Neutrophil (primary cell): Measurements from ENCODE around the gene NET1.

Experiments used
- H3K27ac ChIP-seq: fragments of 200-600 bp; sonication (generic); 2 replicates; pipeline ENCODE4 v1.5.1; 2016; ENCODE audit warnings: mild to moderate bottlenecking, moderate library complexity
- H3K27me3 ChIP-seq: fragments of 200-600 bp; sonication (generic); 2 replicates; pipeline ENCODE4 v1.6.0; 2016; ENCODE audit warnings: mild to moderate bottlenecking
- H3K36me3 ChIP-seq: fragments of 200-600 bp; sonication (generic); 2 replicates; pipeline ENCODE4 v1.5.1; 2017
- H3K4me1 ChIP-seq, 2 experiments: fragments of 200-600 bp in 1 of 2; sonication (generic) in 1 of 2; 1 replicate in 1 of 2; 2 replicates in 1 of 2; pipeline versions ENCODE4 v1.5.1 to v1.6.1; 2013 to 2016; ENCODE audit warnings: low read depth in 1 of 2, low read length in 1 of 2, mild to moderate bottlenecking in 1 of 2, moderate library complexity in 1 of 2; ENCODE audit not compliant: control insufficient read depth in 1 of 2, insufficient read depth in 1 of 2
- H3K4me3 ChIP-seq, 2 experiments: fragments of 200-600 bp in 1 of 2; sonication (generic) in 1 of 2; 1 replicate in 1 of 2; 2 replicates in 1 of 2; pipeline ENCODE4 v1.5.1; 2013 to 2016; ENCODE audit warnings: low read depth in 1 of 2, low read length in 1 of 2, mild to moderate bottlenecking in 1 of 2, moderate library complexity in 1 of 2
- H3K9me3 ChIP-seq: fragments of 200-600 bp; sonication (generic); 2 replicates; pipeline ENCODE4 v1.5.1; 2016
- CTCF ChIP-seq: fragments of 200-600 bp; sonication (generic); IDR thresholded peaks from 2 replicates; pipeline ENCODE4 v1.5.1; 2016; ENCODE audit warnings: antibody characterized with exemption

NET1 gene

GRCh38 chr10:5416981-5417380 is 4.6 kb downstream of the NET1 start:
- Histone ChIP-seq H3K27me3 (no peaks in the 10 kb centered on the region), H3K4me3 (no peak overlapping the region), H3K4me1 (peaks cover 7 to 10% of the 10 kb centered on the region in 2 experiments), H3K27ac (no peak overlapping the region), H3K9me3 (no peaks in the 10 kb centered on the region), H3K36me3 (no peaks in the 10 kb centered on the region)
- no peak for TF ChIP-seq CTCF

GRCh38 chr10:5418584-5418983 is 6.2 kb downstream of the NET1 start:
- no peaks in the 10 kb centered on the region for H3K9me3 ChIP-seq
- H3K27ac ChIP-seq, result no peak overlapping the region
- no peak for TF ChIP-seq CTCF
- no peaks in the 10 kb centered on the region for H3K27me3 ChIP-seq
- no peaks in the 10 kb centered on the region for H3K36me3 ChIP-seq
- no peak overlapping the region for H3K4me3 ChIP-seq
- peaks cover 0 to under 1% of the 10 kb centered on the region in 2 experiments for H3K4me1 ChIP-seq

GRCh38 chr10:5419466-5420094 is 7.2 kb downstream of the NET1 start:
- no peaks in the 10 kb centered on the region for H3K4me1 ChIP-seq
- no peaks in the 10 kb centered on the region for H3K36me3 ChIP-seq
- H3K4me3 ChIP-seq, result no peak overlapping the region
- TF ChIP-seq CTCF, result no peak
- no peaks in the 10 kb centered on the region for H3K9me3 ChIP-seq
- no peak overlapping the region for H3K27ac ChIP-seq
- no peaks in the 10 kb centered on the region for H3K27me3 ChIP-seq

DNA sequence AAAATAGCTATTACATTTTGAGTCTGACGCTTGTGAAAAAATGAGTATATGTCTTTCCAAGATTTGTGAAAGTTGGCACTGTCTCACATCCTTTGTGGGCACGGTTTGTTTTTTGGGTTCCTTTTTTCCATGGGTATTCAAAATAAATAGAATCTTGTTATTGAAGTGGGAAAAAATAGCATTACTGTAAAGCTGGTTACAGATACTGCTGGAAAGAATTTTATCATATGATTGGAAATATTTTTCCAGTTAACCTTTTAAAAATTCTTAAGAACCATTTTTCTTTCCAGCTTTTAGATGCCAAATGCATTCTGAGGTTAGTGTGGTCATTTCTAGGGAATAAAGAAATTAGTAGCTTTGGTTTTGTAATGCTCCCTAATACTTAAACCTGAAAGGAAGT is 11.4 kb downstream of the NET1 start:
- no peak for TF ChIP-seq CTCF
- H3K27ac ChIP-seq, result no peak overlapping the region
- H3K9me3 ChIP-seq, result no peaks in the 10 kb centered on the region
- no peaks in the 10 kb centered on the region for H3K36me3 ChIP-seq
- no peaks in the 10 kb centered on the region for H3K4me1 ChIP-seq
- H3K27me3 ChIP-seq, result no peaks in the 10 kb centered on the region
- H3K4me3 ChIP-seq, result no peak overlapping the region

DNA sequence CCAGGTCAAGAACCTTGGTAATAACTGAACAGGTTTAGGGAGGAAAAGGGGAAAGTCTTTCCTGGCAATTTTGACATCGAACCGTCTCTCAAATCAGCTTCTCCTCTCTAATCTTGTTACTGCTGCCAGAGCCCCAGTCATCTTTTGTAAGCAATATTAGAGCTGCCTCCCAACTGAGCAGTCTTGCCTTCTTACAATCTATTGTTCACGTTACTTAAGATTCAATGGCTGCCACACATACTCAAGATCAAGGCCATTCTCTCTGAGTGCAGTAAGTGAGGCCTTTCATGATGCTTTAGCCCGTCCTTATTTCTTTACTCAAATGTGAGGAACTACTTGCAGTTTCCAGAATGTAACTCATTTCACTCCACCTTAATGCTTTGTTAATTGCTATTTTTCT is 12.4 kb downstream of the NET1 start:
- TF ChIP-seq CTCF, result no peak
- H3K27ac ChIP-seq, result no peak overlapping the region
- no peaks in the 10 kb centered on the region for H3K4me1 ChIP-seq
- no peak overlapping the region for H3K4me3 ChIP-seq
- no peaks in the 10 kb centered on the region for H3K9me3 ChIP-seq
- H3K36me3 ChIP-seq, result no peaks in the 10 kb centered on the region
- no peaks in the 10 kb centered on the region for H3K27me3 ChIP-seq

DNA sequence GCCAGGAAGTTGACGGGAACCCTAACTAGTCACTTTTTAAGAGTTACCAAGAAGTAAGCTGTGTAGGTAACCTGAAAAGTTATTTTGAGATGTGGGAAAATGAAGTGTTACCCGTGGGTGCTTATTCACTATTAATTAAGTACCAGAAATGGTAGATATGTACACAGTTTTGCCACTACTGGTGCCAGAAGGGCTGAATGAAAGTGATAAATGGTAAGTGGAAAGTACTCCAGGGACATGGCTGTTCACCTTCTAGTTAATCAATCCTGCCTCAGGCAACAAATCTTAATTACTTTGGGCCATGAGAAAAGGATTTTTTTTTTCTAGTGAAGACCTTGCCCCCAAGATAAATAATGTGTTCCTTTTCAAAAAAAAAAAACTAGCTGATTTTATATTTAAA is 15.8 kb downstream of the NET1 start:
- Histone ChIP-seq H3K4me1 (no peaks in the 10 kb centered on the region), H3K27me3 (no peaks in the 10 kb centered on the region), H3K9me3 (no peaks in the 10 kb centered on the region), H3K36me3 (no peaks in the 10 kb centered on the region), H3K4me3 (no peak overlapping the region), H3K27ac (no peak overlapping the region)
- TF ChIP-seq CTCF, result no peak
